HEK293 (cell line): ENCODE data around the gene GTPBP1.

Experiments used
- CTCF ChIA-PET: fragments of 350-600 bp; formaldehyde crosslinking; extraction: SDS; loops from one replicate; lab custom pipeline; 2021; ENCODE audit warnings: antibody characterized with exemption; lab: Yijun Ruan, JAX
- POLR2A ChIA-PET: fragments of 300-600 bp; formaldehyde crosslinking; extraction: SDS; loops from one replicate; lab custom pipeline; 2020; ENCODE audit warnings: antibody characterized with exemption, inconsistent platforms; lab: Yijun Ruan, JAX
- H3K27ac ChIP-seq: fragments of 200-500 bp; sonication (Bioruptor generic); 2 replicates; pipeline ENCODE4 v1.5.1; 2014; ENCODE audit warnings: low read depth, low read length, control low read depth, inconsistent platforms; ENCODE audit errors: extremely low read depth
- H3K36me3 ChIP-seq, 2 experiments: fragments of 200-500 bp in 1 of 2; sonication (Bioruptor generic) in 1 of 2; 1 replicate in 1 of 2; 2 replicates in 1 of 2; pipeline ENCODE4 v1.5.1; 2014 to 2017; ENCODE audit warnings: inconsistent platforms in 2 of 2, low read length in 2 of 2; ENCODE audit not compliant: control insufficient read depth in 2 of 2, insufficient read depth in 1 of 2
- H3K4me1 ChIP-seq: fragments of 200-500 bp; sonication (Bioruptor generic); 2 replicates; pipeline ENCODE4 v1.5.1; 2014; ENCODE audit warnings: mild to moderate bottlenecking, low read length, inconsistent platforms; ENCODE audit not compliant: control insufficient read depth, insufficient read depth
- H3K4me3 ChIP-seq: 2 replicates; pipeline ENCODE4 v1.5.1; 2011; ENCODE audit warnings: low read depth, mild to moderate bottlenecking, control low read depth, low read length, moderate library complexity
- H3K9me3 ChIP-seq: fragments of 200-500 bp; sonication (Bioruptor generic); 2 replicates; pipeline ENCODE4 v1.5.1; 2014; ENCODE audit warnings: low read depth, low read length, inconsistent platforms; ENCODE audit not compliant: control insufficient read depth, insufficient read depth
- GLI2 ChIP-seq: fragments of 450-650 bp; formaldehyde crosslinking; IDR thresholded peaks from 2 replicates; pipeline ENCODE4; 2017; ENCODE audit warnings: missing biosample characterization, missing genetic modification characterization, low read depth, borderline replicate concordance
- GLIS2 ChIP-seq: fragments of 450-650 bp; formaldehyde crosslinking; IDR thresholded peaks from 2 replicates; pipeline ENCODE4 v1.5.1; 2016; ENCODE audit warnings: missing biosample characterization, missing genetic modification characterization
- KLF1 ChIP-seq: fragments of 450-650 bp; formaldehyde crosslinking; IDR thresholded peaks from 2 replicates; pipeline ENCODE4 v1.5.1; 2016; ENCODE audit warnings: missing biosample characterization, missing genetic modification characterization
- MEIS1 ChIP-seq: sonication (generic); formaldehyde crosslinking; IDR thresholded peaks from 2 replicates; pipeline ENCODE4 v1.8.1; 2022; ENCODE audit warnings: missing genetic modification reagents, mild to moderate bottlenecking, borderline replicate concordance
- PRDM10 ChIP-seq: fragments of 450-650 bp; formaldehyde crosslinking; IDR thresholded peaks from 2 replicates; pipeline ENCODE4 v1.5.1; 2016; ENCODE audit warnings: missing biosample characterization, missing genetic modification characterization
- ZBTB17 ChIP-seq: fragments of 450-650 bp; formaldehyde crosslinking; IDR thresholded peaks from 2 replicates; pipeline ENCODE4 v1.5.1; 2016; ENCODE audit warnings: missing biosample characterization, missing genetic modification characterization
- ZNF146 ChIP-seq: fragments of 450-650 bp; formaldehyde crosslinking; IDR thresholded peaks from 2 replicates; pipeline ENCODE4 v1.5.1; 2016; ENCODE audit warnings: missing biosample characterization, missing genetic modification characterization
- ZNF521 ChIP-seq: fragments of 450-650 bp; formaldehyde crosslinking; IDR thresholded peaks from 2 replicates; pipeline ENCODE4 v1.5.1; 2017; ENCODE audit warnings: missing biosample characterization, mild to moderate bottlenecking, missing genetic modification characterization
- ZNF664 ChIP-seq: fragments of 450-650 bp; formaldehyde crosslinking; IDR thresholded peaks from 2 replicates; pipeline ENCODE4 v1.5.1; 2016; ENCODE audit warnings: missing biosample characterization, missing genetic modification characterization
- ZNF837 ChIP-seq: fragments of 450-650 bp; formaldehyde crosslinking; IDR thresholded peaks from 2 replicates; pipeline ENCODE4 v1.5.1; 2016; ENCODE audit warnings: missing biosample characterization, missing genetic modification characterization
- TF ChIP-seq, protein P1 (sequence below): fragments of 450-650 bp; formaldehyde crosslinking; IDR thresholded peaks from 2 replicates; pipeline ENCODE4; 2016; ENCODE audit warnings: missing biosample characterization, missing genetic modification characterization
- TF ChIP-seq, protein P2 (sequence below): fragments of 450-650 bp; formaldehyde crosslinking; IDR thresholded peaks from 2 replicates; pipeline ENCODE4 v1.5.1; 2017; ENCODE audit warnings: missing biosample characterization, mild to moderate bottlenecking, missing genetic modification characterization, moderate library complexity

Gene GTPBP1

GRCh38 chr22:38728871-38729796, 23.4 kb downstream of the GTPBP1 start:
- TF ChIP-seq KLF1 (tag by site-specific recombination) (no peak), ZBTB17 (tag by site-specific recombination) (peak; percentile 97), ZNF664 (no peak), ZNF837 (no peak)
- TF ChIP-seq, all 188 proteins: peak for 1
- Histone ChIP-seq H3K36me3 (peaks cover 28 to 96% of the 10 kb centered on the region in 2 experiments), H3K9me3 (no peaks in the 10 kb centered on the region), H3K27ac (no peak overlapping the region), H3K4me1 (no peaks in the 10 kb centered on the region), H3K4me3 (no peak overlapping the region)
- POLR2A ChIA-PET: no interaction called here
- CTCF ChIA-PET: interaction anchor here (0.9 to 1.3 kb wide), 2 partner anchors 10 to 15 kb away, joined by 3 to 5 read pairs; no protein-coding TSS in a partner anchor

- Histone ChIP-seq H3K4me3 (no peak overlapping the region), H3K36me3 (peaks cover 22 to 96% of the 10 kb centered on the region in 2 experiments), H3K9me3 (no peaks in the 10 kb centered on the region), H3K4me1 (no peaks in the 10 kb centered on the region), H3K27ac (no peak overlapping the region)
- TF ChIP-seq, protein P1, sequence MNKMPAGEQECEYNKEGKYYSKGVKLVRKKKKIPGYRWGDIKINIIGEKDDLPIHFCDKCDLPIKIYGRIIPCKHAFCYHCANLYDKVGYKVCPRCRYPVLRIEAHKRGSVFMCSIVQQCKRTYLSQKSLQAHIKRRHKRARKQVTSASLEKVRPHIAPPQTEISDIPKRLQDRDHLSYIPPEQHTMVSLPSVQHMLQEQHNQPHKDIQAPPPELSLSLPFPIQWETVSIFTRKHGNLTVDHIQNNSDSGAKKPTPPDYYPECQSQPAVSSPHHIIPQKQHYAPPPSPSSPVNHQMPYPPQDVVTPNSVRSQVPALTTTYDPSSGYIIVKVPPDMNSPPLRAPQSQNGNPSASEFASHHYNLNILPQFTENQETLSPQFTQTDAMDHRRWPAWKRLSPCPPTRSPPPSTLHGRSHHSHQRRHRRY: no peak
- TF ChIP-seq ZNF521 (tag by site-specific recombination) (no peak), GLI2 (no peak)
- ChIA-PET CTCF (interaction anchor here (0.9 kb wide), 1 partner anchor 15 kb away, joined by 3 read pairs; no protein-coding TSS in a partner anchor), POLR2A (no interaction called here)
These were observed 24.2 kb downstream of the GTPBP1 start for GRCh38 chr22:38729946-38730345.

- TF ChIP-seq MEIS1 (CRISPR knock-in tag) (no peak), PRDM10 (no peak), ZNF146 (tag by site-specific recombination) (no peak), GLIS2 (tag by site-specific recombination) (0 out of 2 replicates have a peak, but pooled peaks have one; percentile 25)
- TF ChIP-seq, protein P2, sequence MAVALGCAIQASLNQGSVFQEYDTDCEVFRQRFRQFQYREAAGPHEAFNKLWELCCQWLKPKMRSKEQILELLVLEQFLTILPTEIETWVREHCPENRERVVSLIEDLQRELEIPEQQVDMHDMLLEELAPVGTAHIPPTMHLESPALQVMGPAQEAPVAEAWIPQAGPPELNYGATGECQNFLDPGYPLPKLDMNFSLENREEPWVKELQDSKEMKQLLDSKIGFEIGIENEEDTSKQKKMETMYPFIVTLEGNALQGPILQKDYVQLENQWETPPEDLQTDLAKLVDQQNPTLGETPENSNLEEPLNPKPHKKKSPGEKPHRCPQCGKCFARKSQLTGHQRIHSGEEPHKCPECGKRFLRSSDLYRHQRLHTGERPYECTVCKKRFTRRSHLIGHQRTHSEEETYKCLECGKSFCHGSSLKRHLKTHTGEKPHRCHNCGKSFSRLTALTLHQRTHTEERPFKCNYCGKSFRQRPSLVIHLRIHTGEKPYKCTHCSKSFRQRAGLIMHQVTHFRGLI (tag by site-specific recombination): no peak
- H3K9me3 ChIP-seq: no peaks in the 10 kb centered on the region
- no peaks in the 10 kb centered on the region for H3K4me1 ChIP-seq
- no peak overlapping the region for H3K4me3 ChIP-seq
- no peak overlapping the region for H3K27ac ChIP-seq
- H3K36me3 ChIP-seq: peaks cover 17 to 96% of the 10 kb centered on the region in 2 experiments
- CTCF ChIA-PET: interaction anchor here (0.7 to 0.9 kb wide), 2 partner anchors 15 to 16 kb away, joined by 3 read pairs; no protein-coding TSS in a partner anchor
- POLR2A ChIA-PET: no interaction called here
These were observed 24.7 kb downstream of the GTPBP1 start for GRCh38 chr22:38730411-38730871.
